Ramos (cell line): ENCODE data around the gene MVK.

Experiments
- in situ Hi-C: fragments of 300-500 bp; cut with MboI; formaldehyde crosslinking; loops from one replicate; pipeline ENCODE4 v1.14.3; 2022; ENCODE audit warnings: low sequenced_read_pairs; ENCODE audit not compliant: unreplicated experiment

Gene MVK

GRCh38 chr12:109573029-109573913 lies at the start of gene MVK, which contains the start of gene MMAB:
Gene MVK (plus strand): TSS chr12:109573794. CDS start chr12:109574823, 1,029 bp downstream.
Gene MMAB (minus strand): TSS chr12:109573504. CDS start chr12:109573480, 24 bp downstream.
- in situ Hi-C loops, result no loop called here

- in situ Hi-C loops, result loop anchor here (10.0 kb wide), 1 partner anchor 250 kb away; no protein-coding TSS in a partner anchor
These were observed 48.9 kb upstream of the MVK start for GRCh38 chr12:109524466-109525278.

DNA sequence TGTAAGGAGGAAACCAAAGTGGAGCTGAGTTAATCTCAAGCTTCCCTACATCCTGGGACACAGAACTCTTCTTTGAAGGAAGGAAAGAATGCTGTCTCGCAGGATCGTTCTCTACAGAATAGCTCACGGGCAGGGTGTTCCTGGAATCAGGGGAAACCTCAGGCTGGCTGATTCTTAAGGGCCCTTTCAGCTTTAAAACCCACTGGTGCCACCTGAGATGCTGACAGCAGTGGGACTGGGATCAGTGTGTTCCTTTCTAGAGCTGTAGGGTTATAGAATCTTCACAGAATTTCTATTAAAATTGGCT lies 48.4 kb upstream of the MVK start:
- in situ Hi-C loops, result loop anchor here (10.0 kb wide), 1 partner anchor 250 kb away; no protein-coding TSS in a partner anchor

- in situ Hi-C loops, result loop anchor here (10.0 kb wide), 1 partner anchor 247 kb away; no protein-coding TSS in a partner anchor
These were observed 46.0 kb upstream of the MVK start for GRCh38 chr12:109527489-109528123.

DNA sequence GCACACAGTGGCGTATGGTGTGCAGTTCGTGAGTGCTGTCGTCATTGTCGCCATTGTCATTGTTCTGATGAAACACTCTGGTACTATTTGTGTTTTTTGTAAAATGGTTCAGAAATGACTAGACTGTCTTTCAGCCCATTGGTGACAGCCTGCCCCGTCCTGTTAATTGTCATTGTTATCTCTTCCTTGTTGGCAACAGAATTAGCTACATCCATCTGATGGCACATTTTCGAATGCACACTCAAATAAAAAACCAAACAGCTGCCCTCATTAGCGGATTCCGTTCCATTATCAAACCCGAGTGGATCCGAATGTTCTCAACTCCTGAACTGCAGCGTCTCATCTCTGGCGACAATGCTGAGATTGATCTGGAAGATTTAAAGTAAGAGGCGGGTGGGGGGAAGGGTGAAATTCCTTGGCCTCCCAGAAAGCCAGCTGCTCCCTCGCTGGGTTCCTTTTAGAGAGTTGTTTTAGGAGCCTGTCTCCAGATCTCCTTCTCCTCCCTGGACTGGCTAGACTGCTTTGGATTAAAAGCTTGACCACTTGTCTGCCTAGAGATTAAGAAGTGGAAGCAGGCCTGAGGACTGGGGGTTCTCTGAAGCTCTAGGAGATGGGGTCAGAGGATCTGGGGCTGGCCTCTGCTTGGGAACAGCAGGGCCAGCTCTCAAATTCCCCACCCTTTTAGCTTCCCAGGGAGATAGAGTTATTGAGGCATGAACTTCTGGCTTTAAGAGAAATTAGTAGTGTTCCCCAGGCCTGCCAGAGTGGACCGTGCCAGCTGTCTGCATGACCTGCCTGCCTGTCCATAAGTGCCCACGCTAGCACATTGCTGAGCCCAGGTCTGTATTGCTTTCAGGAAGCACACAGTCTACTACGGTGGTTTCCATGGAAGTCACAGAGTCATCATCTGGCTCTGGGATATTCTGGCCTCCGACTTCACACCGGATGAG lies 43.6 kb upstream of the MVK start:
- in situ Hi-C loops, result loop anchor here (10.0 kb wide), 1 partner anchor 245 kb away; no protein-coding TSS in a partner anchor

DNA sequence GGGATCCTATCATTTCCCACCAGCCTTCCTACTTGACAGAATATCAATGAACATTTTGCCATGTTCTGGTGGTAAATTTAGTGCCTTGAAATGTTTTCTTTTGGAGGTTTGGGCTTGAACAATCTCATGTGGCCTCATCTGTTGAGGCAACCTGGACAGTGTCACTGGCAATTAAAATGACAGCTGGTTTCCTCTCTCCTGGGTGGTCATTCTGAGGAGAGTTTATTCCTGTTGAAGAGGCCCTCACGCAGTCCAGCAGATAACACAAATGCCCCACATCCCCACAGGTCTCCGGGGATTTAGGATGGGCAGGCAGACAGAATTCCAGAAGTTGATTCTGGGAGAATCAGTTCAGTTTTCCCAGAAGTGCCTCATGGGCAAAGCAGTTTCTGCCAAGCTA lies 42.2 kb upstream of the MVK start:
- in situ Hi-C loops, result no loop called here

DNA sequence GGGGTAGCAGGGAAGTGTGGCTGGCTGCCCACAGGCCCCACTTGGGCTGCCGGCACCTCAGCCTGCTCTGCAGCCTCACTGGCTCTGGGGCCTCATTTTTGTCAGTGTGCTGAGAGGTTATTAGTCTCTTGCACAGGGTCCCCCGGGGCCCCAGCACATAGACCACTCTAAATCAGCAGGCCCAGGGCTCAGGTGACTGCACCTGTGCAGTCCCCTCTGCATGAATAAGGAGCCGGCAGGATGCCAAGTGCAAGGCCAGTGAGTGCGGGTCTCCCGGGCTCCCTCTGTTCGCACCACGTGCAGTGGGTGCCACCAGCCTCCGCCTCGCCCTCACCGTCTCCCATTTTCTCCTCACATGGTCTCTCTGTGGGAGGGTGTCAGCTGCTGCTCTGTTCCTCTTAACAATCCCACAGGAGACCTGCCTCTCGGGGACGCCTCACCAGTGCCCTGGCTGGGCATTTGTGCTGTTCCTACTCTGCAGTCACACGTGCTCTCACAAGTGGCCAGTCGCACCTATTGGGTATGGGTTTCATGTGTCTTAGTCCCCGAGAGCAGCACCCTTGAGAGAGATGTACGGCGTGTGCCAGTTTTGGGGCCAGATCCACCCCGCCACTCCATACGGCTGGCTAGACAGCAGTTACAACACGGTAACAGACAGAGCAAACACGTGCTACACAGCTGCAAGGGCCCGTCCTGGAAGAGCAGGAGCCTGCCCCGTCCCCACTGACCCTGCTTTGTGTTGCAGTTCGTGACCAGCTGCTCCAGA lies 40.7 kb upstream of the MVK start:
- in situ Hi-C loops, result no loop called here

DNA sequence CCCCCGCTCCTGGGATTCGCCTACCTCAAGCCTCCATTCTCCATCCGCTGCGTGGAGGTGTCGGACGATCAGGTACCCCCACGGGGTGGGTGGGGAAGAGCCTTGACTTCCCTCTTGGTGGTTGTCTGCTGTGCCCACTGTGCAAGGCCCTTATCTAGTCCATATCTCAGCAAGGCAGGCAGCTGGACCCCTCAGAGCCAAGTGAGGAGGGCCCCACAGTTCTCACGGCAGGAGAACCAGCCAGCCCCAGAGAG lies 40.2 kb upstream of the MVK start:
- in situ Hi-C loops, result no loop called here

- in situ Hi-C loops, result no loop called here
These were observed 39.1 kb upstream of the MVK start for GRCh38 chr12:109534456-109534855.

GRCh38 chr12:109535231-109535862 lies 38.2 kb upstream of the MVK start:
- in situ Hi-C loops, result no loop called here

DNA sequence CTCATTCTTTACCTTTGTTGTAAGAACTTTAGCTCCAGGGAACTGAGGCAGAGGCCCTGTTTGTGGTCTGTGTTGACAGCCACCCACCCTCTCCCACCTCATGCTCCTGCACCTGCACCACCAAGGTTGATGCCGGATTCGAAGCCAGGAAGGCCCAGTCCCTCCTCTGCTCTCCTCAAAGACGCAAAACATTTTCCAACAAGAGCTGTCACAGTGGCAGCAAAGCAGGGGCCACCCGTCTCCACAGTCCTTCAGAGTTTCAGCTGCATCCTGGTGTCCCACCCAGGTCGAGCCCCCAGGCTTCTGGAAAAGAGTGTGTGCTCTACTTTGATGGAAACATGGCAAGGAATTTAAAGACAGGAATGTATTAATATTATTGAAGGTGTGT lies 37.7 kb upstream of the MVK start:
- in situ Hi-C loops, result no loop called here

DNA sequence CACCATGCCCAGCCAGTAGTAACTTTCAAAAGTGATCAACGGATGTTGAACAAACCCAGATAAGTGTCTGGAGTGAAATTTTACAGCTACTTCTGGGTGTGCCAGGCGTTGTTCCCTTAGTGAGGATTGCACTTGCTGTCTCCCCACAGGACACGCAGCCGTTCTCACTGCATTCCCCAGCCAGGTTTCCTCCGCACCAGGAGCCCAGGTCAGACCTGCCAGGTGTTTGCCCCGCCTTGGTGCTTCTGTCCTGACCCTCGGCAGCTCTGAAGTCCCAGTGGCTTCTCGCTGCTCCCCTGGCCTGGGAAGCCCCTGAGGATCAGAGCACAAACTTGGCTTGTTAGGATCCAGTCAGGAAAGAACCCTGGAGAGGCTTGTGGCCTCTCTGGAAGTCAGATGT lies 36.5 kb upstream of the MVK start:
- in situ Hi-C loops, result no loop called here

- in situ Hi-C loops, result no loop called here
These were observed 35.3 kb upstream of the MVK start for GRCh38 chr12:109538191-109538863.

GRCh38 chr12:109539508-109539907 lies 34.1 kb upstream of the MVK start:
- in situ Hi-C loops, result no loop called here

DNA sequence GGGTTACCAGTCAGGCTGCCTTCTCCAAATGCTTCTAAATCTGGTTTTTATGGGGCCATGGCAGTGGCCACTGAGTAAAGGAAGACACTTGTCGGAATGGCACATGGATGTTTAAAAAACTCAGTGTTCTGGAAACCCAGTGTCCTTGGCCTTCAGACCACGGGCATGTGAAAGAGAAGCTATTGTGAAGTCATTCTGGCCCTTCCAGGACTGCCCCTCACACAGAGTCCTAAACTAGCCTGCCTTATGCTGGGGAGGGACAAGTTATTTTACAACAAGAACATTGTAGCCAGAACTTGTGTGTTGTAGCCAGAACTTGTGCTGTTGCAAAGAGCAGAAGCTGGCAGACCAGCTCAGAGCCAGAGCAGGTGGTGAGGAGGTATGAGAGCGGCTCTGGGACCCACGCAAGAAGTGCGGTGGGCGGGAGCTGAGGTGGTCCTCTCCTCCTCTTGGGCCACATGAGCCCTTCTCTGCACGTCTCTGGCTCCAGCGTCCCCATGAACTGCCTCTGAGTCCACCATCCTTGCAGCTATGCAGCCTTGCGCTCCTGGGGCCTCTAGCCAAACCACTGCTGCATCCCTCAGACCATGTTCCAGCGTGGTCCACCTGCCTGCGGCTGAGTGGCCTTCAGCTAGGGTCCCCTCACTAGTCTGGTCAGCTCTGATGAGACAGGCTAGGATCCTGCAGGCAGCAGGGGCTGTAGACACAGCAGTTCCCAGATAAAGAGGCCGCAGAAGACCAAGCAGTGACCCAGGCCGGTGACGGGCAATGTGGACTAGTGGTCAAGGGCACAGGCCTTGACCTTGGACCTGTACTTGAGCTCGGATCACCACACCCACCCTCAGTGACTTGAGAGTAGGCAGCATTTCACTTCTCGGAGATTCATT lies 32.8 kb upstream of the MVK start:
- in situ Hi-C loops, result no loop called here

DNA sequence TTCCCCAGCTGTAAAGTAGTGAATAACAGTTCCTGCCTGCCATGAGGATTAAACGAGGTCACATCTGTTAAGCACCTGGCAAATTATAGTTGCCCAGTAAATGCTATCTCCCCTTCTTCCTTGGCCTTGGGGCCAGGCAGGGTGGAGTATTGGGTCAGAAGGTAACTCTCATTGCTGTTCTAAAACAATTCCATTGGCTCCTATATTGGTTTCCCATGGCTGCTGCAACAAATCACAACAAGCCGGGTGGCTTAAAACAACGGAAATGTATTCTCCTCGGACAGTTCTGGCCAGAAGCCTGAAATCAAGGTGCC lies 32.2 kb upstream of the MVK start:
- in situ Hi-C loops, result no loop called here

DNA sequence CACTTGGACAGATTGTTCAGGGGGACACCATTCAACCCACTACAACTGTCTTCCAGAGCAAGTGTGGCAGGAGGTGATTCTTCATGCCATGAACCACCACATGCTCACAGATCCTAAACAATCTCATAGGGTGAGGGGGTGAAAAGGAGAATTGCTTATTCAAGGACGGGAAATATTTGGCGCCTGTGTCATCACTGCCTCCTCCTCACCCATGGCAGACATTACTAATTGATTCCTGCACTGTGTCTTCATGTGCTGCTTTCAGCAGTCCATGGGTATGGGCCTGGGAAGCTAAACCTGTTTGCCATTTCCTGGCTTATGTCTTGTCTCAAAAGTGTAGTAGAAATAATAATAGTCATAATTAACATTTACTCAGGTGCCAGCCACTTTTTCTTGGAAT lies 31.6 kb upstream of the MVK start:
- in situ Hi-C loops, result no loop called here
